HG02981 (cell line): ENCODE data around the gene AICDA.

ENCODE experiments used
- ATAC-seq: cut with Tn5 transposase; IDR thresholded peaks from one replicate; pipeline ENCODE4 v1.9.1; 2021; ENCODE audit warnings: mild to moderate bottlenecking, moderate library complexity; ENCODE audit not compliant: unreplicated experiment

The AICDA gene

DNA sequence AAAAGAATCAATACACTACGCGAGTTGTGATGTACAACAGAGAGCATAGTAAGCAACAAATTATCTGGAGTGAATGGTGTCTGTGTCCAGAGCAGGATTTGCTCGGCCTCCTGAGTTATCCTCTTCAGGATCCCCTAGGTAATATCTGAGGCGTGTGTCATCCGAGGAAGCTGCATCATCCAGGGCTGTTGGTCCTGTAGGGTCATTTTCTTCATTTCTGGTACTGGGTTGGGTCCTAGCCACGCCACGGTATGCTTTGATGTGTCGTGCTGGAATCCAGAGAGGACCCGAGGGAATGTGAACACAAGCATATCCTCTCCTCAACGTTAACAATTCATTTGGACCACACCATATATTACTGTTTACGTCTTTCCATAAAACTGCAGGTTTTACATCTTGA is 53.0 kb downstream of the AICDA start:
- ATAC-seq, result no peak

DNA sequence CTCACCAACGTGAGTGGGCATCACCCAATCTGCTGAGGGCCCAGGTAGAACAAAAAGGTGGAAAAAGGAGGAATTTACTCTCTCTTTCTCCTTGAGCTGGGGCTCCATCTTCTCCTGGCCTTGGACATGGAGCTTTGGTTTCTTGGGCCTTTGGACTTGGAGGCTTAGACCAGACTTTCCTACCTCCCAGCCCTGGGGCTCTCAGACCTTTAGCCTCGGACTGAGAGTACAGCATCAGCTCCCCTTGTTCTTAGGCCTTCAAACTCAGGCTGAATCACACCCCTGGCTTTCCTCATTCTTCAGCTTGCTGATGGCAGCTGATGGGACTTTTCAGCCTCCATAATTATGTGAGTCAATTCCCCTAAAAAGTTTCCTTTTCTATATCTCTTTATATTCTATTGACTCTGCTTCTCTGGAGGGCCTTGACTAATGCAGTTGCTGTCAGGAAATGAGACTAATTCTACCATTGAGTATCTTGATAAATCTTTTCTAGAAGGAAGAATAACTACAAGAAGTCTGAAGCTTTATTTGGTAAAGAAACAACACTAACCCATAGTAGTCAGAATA is 56.0 kb downstream of the AICDA start:
- no peak for ATAC-seq

DNA sequence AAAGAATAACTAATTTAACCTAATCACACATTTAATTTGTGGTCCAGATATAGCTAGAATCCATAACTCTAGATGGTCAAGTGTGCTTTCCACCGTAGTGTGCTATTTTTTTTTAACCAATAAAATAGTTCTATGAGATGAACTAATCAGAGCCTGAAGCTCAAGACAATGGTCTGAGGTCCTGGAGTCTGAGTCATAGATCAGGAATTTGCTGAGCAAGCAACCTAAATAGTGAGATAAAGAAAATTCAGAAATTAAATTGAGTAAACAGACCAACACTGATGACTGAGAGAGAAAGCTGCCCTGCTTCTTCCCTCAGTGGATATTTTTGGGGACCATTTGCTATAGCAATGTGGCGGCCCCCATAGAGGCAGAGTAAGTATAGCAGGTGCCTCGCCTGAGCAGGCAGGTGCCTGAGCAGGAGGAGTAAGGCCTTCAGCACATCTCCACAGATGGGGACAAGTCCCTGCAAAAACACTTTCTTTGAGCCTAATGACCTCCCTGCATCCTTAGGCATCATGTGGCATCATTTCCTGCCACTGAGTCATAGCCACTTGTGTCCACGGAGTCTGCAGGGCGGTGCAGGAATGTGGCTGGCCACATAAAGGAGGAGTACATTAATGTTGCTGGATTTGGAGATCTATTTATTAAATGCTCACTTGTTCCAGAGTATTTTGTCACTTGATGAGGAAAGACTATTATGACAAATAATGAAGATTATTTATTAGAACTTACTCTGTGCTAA is 58.0 kb downstream of the AICDA start:
- ATAC-seq, result no peak

DNA sequence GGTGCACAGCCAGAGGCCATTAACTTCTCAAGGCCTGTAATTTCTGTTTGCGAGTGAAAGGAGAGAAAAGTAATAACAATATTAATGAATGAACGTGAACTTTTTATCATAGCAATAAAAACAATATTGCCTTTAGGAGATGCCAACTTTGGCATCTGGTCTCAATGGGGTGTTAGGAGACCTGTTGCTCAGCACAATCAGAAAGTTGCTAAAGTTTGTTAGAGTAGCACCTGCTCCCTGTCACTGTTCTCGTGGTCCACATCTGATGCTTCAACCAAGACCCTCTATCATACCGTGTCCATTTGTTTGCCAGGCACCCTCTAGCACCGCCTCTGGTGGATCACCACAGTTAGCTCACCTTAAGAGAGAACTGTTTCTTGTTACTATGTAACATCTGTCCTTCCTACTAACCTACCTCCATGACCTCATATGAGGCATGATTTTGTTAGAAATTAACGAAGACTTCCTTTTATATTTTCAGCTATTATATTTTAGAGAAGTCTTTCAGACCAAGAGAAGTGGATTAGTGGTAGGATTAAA is 59.5 kb downstream of the AICDA start:
- ATAC-seq, result no peak
